K562 (cell line): Measurements from ENCODE around the gene PMPCA. TPM values are rescaled to one million over a fixed set of nuclear protein-coding genes. Genes with fewer than 3 reads are reported as not detected.

Experiments used
- ATAC-seq: fragments of 200-7000 bp; cut with Tn5 transposase; 3 replicates; pipeline ENCODE4 v1.9.1; 2020; ENCODE audit warnings: moderate library complexity
- BruUV-seq: library from RNA; stranded (reverse); fragments of 400-500 nt; replicated peaks from 2 replicates; lab custom pipeline; 2021; lab: Mats Ljungman, UMichigan
- CTCF ChIA-PET: fragments of 300-600 bp; formaldehyde crosslinking; extraction: SDS; loops from one replicate; lab custom pipeline; 2021; ENCODE audit warnings: low intra/inter-chr PET ratio; lab: Yijun Ruan, JAX
- POLR2A ChIA-PET: fragments of 300-600, 350-650 bp; sonication (Branson Sonifier 250); formaldehyde crosslinking; extraction: SDS; loops from one replicate; lab custom pipeline; 2021; ENCODE audit warnings: antibody characterized with exemption, inconsistent platforms; lab: Yijun Ruan, JAX
- DNase-seq, 4 experiments: peaks; one replicate each; pipeline versions ENCODE4 v3.0.0 to v3.0.0-alpha.2; 2011 to 2018; ENCODE audit warnings: low spot score in 3 of 4, mixed read lengths in 3 of 4; ENCODE audit errors: extremely low read depth in 1 of 4
- FAIRE-seq: peaks from 2 replicates; lab custom pipeline; 2011; peaks lifted over from hg19 to GRCh38; lab: Jason Lieb, UNC
- H2AFZ ChIP-seq: 2 replicates; pipeline ENCODE4 v1.6.0; 2011; ENCODE audit warnings: low read depth, low read length, control low read depth, inconsistent platforms
- H3K27ac ChIP-seq: fragments of 200-600 bp; 3 replicates; pipeline ENCODE4 v1.8.0; 2011; ENCODE audit warnings: low read depth, mild to moderate bottlenecking, control low read depth, inconsistent platforms, low read length, moderate library complexity, mixed read lengths; ENCODE audit errors: extremely low read depth
- H3K27me3 ChIP-seq, 2 experiments: fragments of 300-600 bp in 1 of 2; 2 replicates in 1 of 2; 3 replicates in 1 of 2; pipeline versions ENCODE4 v1.6.0 to v1.8.0; 2011; ENCODE audit warnings: inconsistent platforms in 2 of 2, low read length in 2 of 2, mild to moderate bottlenecking in 1 of 2, mixed read lengths in 1 of 2, moderate library complexity in 1 of 2; ENCODE audit not compliant: control insufficient read depth in 2 of 2, insufficient read depth in 2 of 2
- H3K36me3 ChIP-seq: fragments of 300-600 bp; 3 replicates; pipeline ENCODE4 v1.8.0; 2011; ENCODE audit warnings: mild to moderate bottlenecking, low read length, inconsistent platforms; ENCODE audit not compliant: control insufficient read depth, insufficient read depth
- H3K4me1 ChIP-seq, 2 experiments: fragments of 200-600 bp in 1 of 2; replicated peaks in 1 of 2; 2 replicates in 1 of 2; 3 replicates in 1 of 2; pipeline versions ENCODE4 v1.5.1 to v1.8.0; 2011; ENCODE audit warnings: inconsistent platforms in 2 of 2, low read length in 2 of 2, mild to moderate bottlenecking in 1 of 2, mixed read lengths in 1 of 2, moderate library complexity in 1 of 2; ENCODE audit not compliant: control insufficient read depth in 2 of 2, insufficient read depth in 2 of 2
- H3K4me2 ChIP-seq: 2 replicates; pipeline ENCODE4 v1.6.1; 2011; ENCODE audit warnings: low read length, control low read depth, inconsistent platforms, mixed read lengths; ENCODE audit not compliant: insufficient read depth
- H3K4me3 ChIP-seq: fragments of 200-600 bp; sonication (generic), shearing (Covaris generic); 2 replicates; pipeline ENCODE4 v1.5.1; 2016; ENCODE audit warnings: control low read depth, inconsistent platforms
- H3K79me2 ChIP-seq: fragments of 200-600 bp; 3 replicates; pipeline ENCODE4 v1.8.0; 2011; ENCODE audit warnings: low read length, inconsistent platforms; ENCODE audit not compliant: control insufficient read depth, insufficient read depth
- H3K9ac ChIP-seq, 2 experiments: 2 replicates each; pipeline versions ENCODE4 v1.6.0 to v1.6.1; 2011; ENCODE audit warnings: low read depth in 2 of 2, low read length in 2 of 2, control low read depth in 1 of 2, inconsistent platforms in 1 of 2, mild to moderate bottlenecking in 1 of 2, mixed read lengths in 1 of 2; ENCODE audit not compliant: insufficient read depth in 1 of 2
- H3K9me1 ChIP-seq: one replicate; pipeline ENCODE4 v1.6.0; 2011; ENCODE audit warnings: inconsistent platforms, mild to moderate bottlenecking, low read length, moderate library complexity; ENCODE audit not compliant: control insufficient read depth, insufficient read depth
- H3K9me3 ChIP-seq: replicated peaks from 2 replicates; pipeline ENCODE4 v1.5.1; 2011; ENCODE audit warnings: low read depth, low read length, inconsistent platforms; ENCODE audit not compliant: control insufficient read depth, insufficient read depth
- H4K20me1 ChIP-seq: replicated peaks from 2 replicates; pipeline ENCODE4 v1.6.1; 2011; ENCODE audit warnings: low read length, inconsistent platforms, mixed read lengths; ENCODE audit not compliant: control insufficient read depth, insufficient read depth
- BCLAF1 ChIP-seq, 2 experiments: fragments of 450-650 bp in 1 of 2; IDR thresholded peaks; 2 replicates each; pipeline ENCODE4 v1.6.1; 2011 to 2017; ENCODE audit warnings: low read depth in 2 of 2, antibody characterized with exemption in 1 of 2, borderline replicate concordance in 1 of 2, low read length in 1 of 2, mild to moderate bottlenecking in 1 of 2, mixed read lengths in 1 of 2; ENCODE audit not compliant: control insufficient read depth in 1 of 2
- NELFE ChIP-seq: IDR thresholded peaks from 2 replicates; pipeline ENCODE4 v1.6.1; 2011; ENCODE audit warnings: mild to moderate bottlenecking; ENCODE audit not compliant: insufficient read depth, insufficient read length
- POLR2G ChIP-seq: fragments of 200-400 bp; formaldehyde crosslinking; IDR thresholded peaks from 2 replicates; pipeline ENCODE4 v1.6.1; 2017; ENCODE audit warnings: low read depth, mild to moderate bottlenecking, antibody characterized with exemption, low read length, moderate library complexity
- RBFOX2 ChIP-seq: fragments of 200-400 bp; formaldehyde crosslinking; IDR thresholded peaks from 2 replicates; pipeline ENCODE4 v1.6.1; 2017; ENCODE audit warnings: low read depth, mild to moderate bottlenecking, low read length, moderate library complexity
- WGBS: fragments of 100-300 bp; shearing (Covaris generic); methylation state at CpG from one replicate; pipeline ENCODE4 v1.1.6; 2016; ENCODE audit warnings: low coverage, mixed read lengths; ENCODE audit not compliant: insufficient coverage; ENCODE audit errors: missing lambda C conversion rate; 5-methylcytosine and 5-hydroxymethylcytosine counted together
- in situ Hi-C: fragments of 300-500 bp; cut with MboI; formaldehyde crosslinking; loops from 4 replicates; pipeline ENCODE4 v1.15.0; 2018; ENCODE audit warnings: inconsistent platforms, mixed read lengths
- intact Hi-C: fragments of 100-400 bp; cut with micrococcal nuclease; formaldehyde crosslinking; loops from 2 replicates; pipeline ENCODE4 v1.14.2; 2022
- polyA plus RNA-seq, 8 experiments: library from polyadenylated mRNA; depleted of rRNA in 4 of 8; stranded (reverse) in 5 of 8; unstranded in 3 of 8; fragments of >200 nt; fragmentation: Nextera tagmentation in 2 of 8; fragmentation: Illumina TruSeq in 1 of 8; extraction: Ambion mirVana in 2 of 8; extraction: Trizol in 1 of 8; gene quantifications; 2 replicates each; pipeline versions ENCODE4 v1.2.1 to v1.2.3, GENCODE V29; 2011 to 2014; ENCODE audit warnings: inconsistent platforms in 1 of 8, missing spikeins in 1 of 8
- total RNA-seq, 7 experiments: library from RNA; depleted of rRNA in 6 of 7; stranded (reverse); fragments of >200 nt in 6 of 7; fragmentation: Illumina TruSeq in 2 of 7; extraction: Trizol in 2 of 7; gene quantifications; 2 replicates each; pipeline versions ENCODE4 v1.2.1 to v1.2.3, GENCODE V29; 2011 to 2021; ENCODE audit warnings: low replicate concordance in 1 of 7

Gene PMPCA
- total and polyA plus RNA-seq, 9 of the 15 experiments (the other 6 are each of a cell fraction or from before 2014, with no cell fraction given): 23.9 to 143 (median 86.6) TPM

GRCh38 chr9:136377341-136378169 is 32.9 kb upstream of the PMPCA start (continued):
- TF ChIP-seq RBFOX2: peak; percentile 38; the same call in 1 of the 2 replicates

DNA sequence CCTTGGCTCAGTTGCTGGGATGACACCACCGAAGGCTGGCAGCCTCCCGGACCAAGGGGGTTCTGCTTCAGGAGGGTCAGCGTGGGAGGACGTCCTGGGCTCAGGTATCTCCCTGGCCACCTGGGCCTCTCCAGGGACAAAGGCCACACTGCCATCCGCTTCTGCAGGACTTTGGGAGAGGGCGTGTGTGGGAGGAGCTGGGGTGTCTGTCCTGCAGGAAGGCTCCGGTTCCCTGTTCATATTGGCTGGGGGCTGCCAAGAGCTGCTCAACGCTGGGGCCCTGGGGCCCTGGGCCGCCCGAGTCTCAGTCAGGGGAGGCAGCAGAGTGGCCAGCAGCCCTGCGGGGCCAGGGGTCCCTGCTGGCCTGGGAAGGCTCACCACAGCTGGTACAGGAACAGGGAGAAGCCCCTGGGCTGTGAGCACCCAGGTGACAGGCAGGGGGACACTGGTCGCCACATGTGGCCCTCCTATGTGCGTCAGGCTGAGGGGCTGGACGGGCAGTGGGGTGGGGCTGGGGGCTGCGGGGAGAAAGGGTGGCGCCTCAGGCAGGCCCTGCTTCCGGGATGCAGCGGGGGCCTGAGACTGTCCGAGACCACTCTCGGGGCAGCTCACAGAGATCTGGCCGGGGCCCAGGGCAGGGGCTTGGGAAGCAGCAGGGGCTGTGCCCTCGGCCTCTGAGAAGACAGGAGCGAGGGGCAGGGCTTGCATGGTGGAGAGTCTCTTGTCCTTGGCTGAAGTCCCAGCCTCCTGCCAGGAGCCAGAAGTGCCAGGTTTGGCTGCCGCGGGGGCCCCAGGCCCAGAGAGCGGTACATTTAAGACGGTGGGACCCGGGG is 32.1 kb upstream of the PMPCA start:
- in situ Hi-C loops: no loop called here
- no peaks in the 10 kb centered on the region for H3K27me3 ChIP-seq
- no peak overlapping the region for H3K4me2 ChIP-seq
- H3K9me3 ChIP-seq: no peaks in the 10 kb centered on the region
- no peak overlapping the region for H3K27ac ChIP-seq
- intact Hi-C loops: no loop called here
- ATAC-seq (no peak), DNase-seq (no peak), FAIRE-seq (no peak)
- no peaks in the 10 kb centered on the region for H4K20me1 ChIP-seq
- POLR2A ChIA-PET: no interaction called here
- TF ChIP-seq NELFE (no peak), BCLAF1 (IDR thresholded peaks at IDR 0.05; ENCODE audit: borderline replicate concordance in 1 of 2, control insufficient read depth in 1 of 2, low read depth in 2 of 2, low read length in 1 of 2) (no peak), POLR2G (0 out of 2 replicates have a peak, but pooled peaks have one; percentile 14), RBFOX2 (peak; percentile 23; the same call in 1 of the 2 replicates)
- BruUV-seq: no TSS peak
- peaks cover 3 to 61% of the 10 kb centered on the region in 2 experiments; a peak in 3 of 5 replicates for H3K4me1 ChIP-seq
- no peak overlapping the region for H2AFZ ChIP-seq
- H3K4me3 ChIP-seq: no peak overlapping the region
- peaks cover 93% of the 10 kb centered on the region; the same call in 2 of the 3 replicates for H3K36me3 ChIP-seq
- WGBS: 86% methylated on average over 21 of the region's 28 CpGs
- peaks cover 5% of the 10 kb centered on the region for H3K79me2 ChIP-seq
- no peak overlapping the region; a peak in 1 of 4 replicates for H3K9ac ChIP-seq
- CTCF ChIA-PET: interaction anchor here (0.6 kb wide), 1 partner anchor 254 kb away, joined by 4 read pairs; no protein-coding TSS in a partner anchor
- H3K9me1 ChIP-seq: no peaks in the 10 kb centered on the region
